Measurements from ENCODE around the gene DAZAP1.

- TF ChIP-seq CTCF (IDR thresholded peaks at IDR 0.05) (no peak), EZH2 (IDR thresholded peaks at IDR 0.05) (no peak)
Observed at GRCh38 chr19:1374250-1374577, 33.2 kb upstream of the DAZAP1 start.
